HCT116 (cell line): Measurements from ENCODE around the gene PROS1.

Source experiments
- CEBPB ChIP-seq: IDR thresholded peaks from 2 replicates; pipeline ENCODE4 v1.6.1; 2012; ENCODE audit warnings: low read depth
- CTCF ChIP-seq, 3 experiments: fragments of 200-600 bp in 1 of 3; sonication (generic) in 1 of 3; IDR thresholded peaks in 2 of 3; conservative IDR thresholded peaks in 1 of 3; 2 replicates each; pipeline ENCODE4 v1.5.1; 2012 to 2017; ENCODE audit warnings: low read depth in 2 of 3, low read length in 2 of 3, antibody characterized with exemption in 1 of 3, borderline replicate concordance in 1 of 3, control low read depth in 1 of 3, mild to moderate bottlenecking in 1 of 3, mixed read lengths in 1 of 3, mixed run types in 1 of 3, moderate library complexity in 1 of 3; ENCODE audit not compliant: insufficient read depth in 1 of 3
- EGR1 ChIP-seq: IDR thresholded peaks from 2 replicates; pipeline ENCODE4 v1.6.1; 2012; ENCODE audit warnings: low read depth
- EZH2 ChIP-seq: fragments of 200-600 bp; sonication (generic); IDR thresholded peaks from 2 replicates; pipeline ENCODE4 v1.6.1; 2017; ENCODE audit warnings: antibody characterized with exemption, mixed run types
- POLR2A ChIP-seq: IDR thresholded peaks from 2 replicates; pipeline ENCODE4 v1.7.0; 2011; ENCODE audit warnings: borderline replicate concordance; ENCODE audit not compliant: insufficient read depth, insufficient read length; ENCODE audit errors: extremely low read depth
- POLR2AphosphoS5 ChIP-seq: IDR thresholded peaks from 2 replicates; pipeline ENCODE4 v1.6.1; 2011; ENCODE audit warnings: mild to moderate bottlenecking, low read depth, low read length, moderate library complexity
- RAD21 ChIP-seq: IDR thresholded peaks from 2 replicates; pipeline ENCODE4 v1.6.1; 2012; ENCODE audit warnings: low read depth, mild to moderate bottlenecking
- SIN3A ChIP-seq: IDR thresholded peaks from 2 replicates; pipeline ENCODE4 v1.6.1; 2012; ENCODE audit warnings: low read depth
- SP1 ChIP-seq: IDR thresholded peaks from 2 replicates; pipeline ENCODE4 v1.6.1; 2012; ENCODE audit warnings: low read depth
- TCF7L2 ChIP-seq: IDR thresholded peaks from 2 replicates; pipeline ENCODE4 v1.7.0; 2011; ENCODE audit warnings: borderline replicate concordance, inconsistent platforms; ENCODE audit not compliant: insufficient read depth, insufficient read length; ENCODE audit errors: extremely low read depth
- YY1 ChIP-seq: IDR thresholded peaks from 2 replicates; pipeline ENCODE4 v1.6.1; 2011; ENCODE audit warnings: low read length, low read depth, moderate library complexity, mild to moderate bottlenecking; ENCODE audit not compliant: insufficient replicate concordance; ENCODE audit errors: extremely low read depth
- TF ChIP-seq, protein P1 (sequence below): IDR thresholded peaks from 2 replicates; pipeline ENCODE4 v1.6.1; 2012

GRCh38 chr3:94001191-94001590 lies 27.5 kb upstream of the PROS1 start:
- no peak for TF ChIP-seq RAD21
- no peak for TF ChIP-seq CTCF (IDR thresholded peaks at IDR 0.05 in 2 of 3, conservative IDR thresholded peaks at IDR 0.05 in 1 of 3; ENCODE audit: borderline replicate concordance in 1 of 3, insufficient read depth in 1 of 3, low read depth in 2 of 3, low read length in 2 of 3)
- no peak for TF ChIP-seq POLR2A
- no peak for TF ChIP-seq SIN3A
- TF ChIP-seq EGR1, result no peak
- no peak for TF ChIP-seq CEBPB
- TF ChIP-seq YY1, result no peak
- TF ChIP-seq SP1, result no peak
- TF ChIP-seq POLR2AphosphoS5, result no peak
- TF ChIP-seq EZH2, result no peak
- TF ChIP-seq, protein P1, sequence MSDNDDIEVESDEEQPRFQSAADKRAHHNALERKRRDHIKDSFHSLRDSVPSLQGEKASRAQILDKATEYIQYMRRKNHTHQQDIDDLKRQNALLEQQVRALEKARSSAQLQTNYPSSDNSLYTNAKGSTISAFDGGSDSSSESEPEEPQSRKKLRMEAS, result no peak
- TF ChIP-seq TCF7L2, result no peak
